Breast epithelium (tissue), 4 donors: ENCODE results near the gene METAP2. TPM values are rescaled to one million over a fixed set of nuclear protein-coding genes. Genes with fewer than 3 reads are reported as not detected.

Source experiments
- DNase-seq, 2 donors: peaks; one replicate each; pipeline ENCODE4 v3.0.0-alpha.2; 2019; ENCODE audit warnings: low spot score in 2 of 2
- H3K27ac ChIP-seq, 2 donors: fragments of 200-600 bp; sonication (generic) in 1 of 2; one replicate each; pipeline ENCODE4 v1.5.1; 2016 to 2019; ENCODE audit warnings: mild to moderate bottlenecking in 1 of 2
- H3K27me3 ChIP-seq, 2 donors: fragments of 200-600 bp; sonication (generic) in 1 of 2; one replicate each; pipeline versions ENCODE4 v1.5.1 to v1.6.0; 2017 to 2019; ENCODE audit warnings: control low read depth in 1 of 2, mild to moderate bottlenecking in 1 of 2
- H3K36me3 ChIP-seq: fragments of 200-600 bp; one replicate; pipeline ENCODE4 v1.5.1; 2019
- H3K4me1 ChIP-seq, 2 donors: fragments of 200-600 bp; sonication (generic); one replicate each; pipeline ENCODE4 v1.5.1; 2016 to 2019; ENCODE audit warnings: control low read depth in 1 of 2
- H3K4me3 ChIP-seq, 3 donors: fragments of 200-600 bp; sonication (generic); 1 replicate in 2 of 3; 2 replicates in 1 of 3; pipeline ENCODE4 v1.5.1; 2016 to 2019; ENCODE audit warnings: mild to moderate bottlenecking in 3 of 3, moderate library complexity in 2 of 3
- H3K9me3 ChIP-seq, 2 donors: fragments of 200-600 bp; sonication (generic) in 1 of 2; one replicate each; pipeline ENCODE4 v1.5.1; 2016 to 2019; ENCODE audit warnings: control low read depth in 1 of 2
- CTCF ChIP-seq, 3 donors: fragments of 450-650 bp; IDR thresholded peaks; one replicate each; pipeline ENCODE4 v1.5.1; 2016 to 2017; ENCODE audit warnings: antibody characterized with exemption in 3 of 3, mild to moderate bottlenecking in 3 of 3, moderate library complexity in 3 of 3
- POLR2A ChIP-seq: fragments of 450-650 bp; IDR thresholded peaks from one replicate; pipeline ENCODE4 v1.6.1; 2016; ENCODE audit warnings: antibody characterized with exemption, mild to moderate bottlenecking, moderate library complexity
- POLR2AphosphoS5 ChIP-seq, 3 donors: sonication (generic); formaldehyde crosslinking; IDR thresholded peaks; one replicate each; pipeline ENCODE4 v1.6.1; 2017; ENCODE audit warnings: antibody characterized with exemption in 3 of 3
- intact Hi-C: fragments of 100-400 bp; cut with DNase I; formaldehyde crosslinking; loops from one replicate; pipeline ENCODE4 v1.15.1; 2023; ENCODE audit warnings: low total_unique reads
- total RNA-seq, 3 donors: library from RNA; depleted of rRNA; stranded (reverse); fragments of >200 nt; gene quantifications; one replicate each; pipeline ENCODE4 v1.1.0, GENCODE V29; 2016

The METAP2 gene
- total RNA-seq, result 10 to 100 TPM; 58.7 to 67.8 (median 59.6) TPM

GRCh38 chr12:95473884-95474659 is at the start of gene METAP2:
Gene METAP2 (plus strand): TSS chr12:95474152. CDS start chr12:95474180, 28 bp downstream.
- H3K4me3 ChIP-seq, result peak within 1 kb of the TSS; percentile 70 to 96 (median 95)
- H3K9me3 ChIP-seq, result no peaks in the 10 kb centered on the region
- peak; percentile 95 to 96 for DNase-seq
- no peaks in the 10 kb centered on the region for H3K27me3 ChIP-seq
- no peak for TF ChIP-seq CTCF (IDR thresholded peaks at IDR 0.05)
- TF ChIP-seq POLR2AphosphoS5 (IDR thresholded peaks at IDR 0.05), result peak; percentile 92 to 94 (median 92)
- peak; percentile 82 for TF ChIP-seq POLR2A
- H3K4me1 ChIP-seq, result peaks cover 5 to 7% of the 10 kb centered on the region in 2 donors
- intact Hi-C loops, result no loop called here
- H3K27ac ChIP-seq, result peak within 1 kb of the TSS; percentile 95
- H3K36me3 ChIP-seq, result no peaks in the 10 kb centered on the region

GRCh38 chr12:95424271-95424994 is 49.5 kb upstream of the METAP2 start:
- Histone ChIP-seq H3K27me3 (no peaks in the 10 kb centered on the region), H3K36me3 (no peaks in the 10 kb centered on the region), H3K9me3 (no peaks in the 10 kb centered on the region), H3K4me3 (no peak overlapping the region), H3K4me1 (no peaks in the 10 kb centered on the region), H3K27ac (no peak overlapping the region)
- DNase-seq, result no peak
- TF ChIP-seq POLR2A, result no peak
- TF ChIP-seq POLR2AphosphoS5 (IDR thresholded peaks at IDR 0.05), result no peak
- intact Hi-C loops, result no loop called here

GRCh38 chr12:95429172-95429510 is 44.8 kb upstream of the METAP2 start:
- no peaks in the 10 kb centered on the region for H3K4me1 ChIP-seq
- intact Hi-C loops, result no loop called here
- peak in 1 of 2 donors; percentile 20 for DNase-seq
- no peaks in the 10 kb centered on the region for H3K9me3 ChIP-seq
- TF ChIP-seq CTCF (IDR thresholded peaks at IDR 0.05), result no peak
- no peak for TF ChIP-seq POLR2AphosphoS5 (IDR thresholded peaks at IDR 0.05)
- no peak for TF ChIP-seq POLR2A
- H3K36me3 ChIP-seq, result no peaks in the 10 kb centered on the region
- no peak overlapping the region for H3K27ac ChIP-seq
- no peak overlapping the region for H3K4me3 ChIP-seq
- H3K27me3 ChIP-seq, result no peaks in the 10 kb centered on the region

- Histone ChIP-seq H3K9me3 (no peaks in the 10 kb centered on the region), H3K36me3 (no peaks in the 10 kb centered on the region), H3K27ac (no peak overlapping the region), H3K4me3 (no peak overlapping the region), H3K4me1 (no peaks in the 10 kb centered on the region), H3K27me3 (no peaks in the 10 kb centered on the region)
- intact Hi-C loops, result no loop called here
- no peak for TF ChIP-seq CTCF (IDR thresholded peaks at IDR 0.05)
- no peak for TF ChIP-seq POLR2AphosphoS5 (IDR thresholded peaks at IDR 0.05)
- no peak for TF ChIP-seq POLR2A
- no peak for DNase-seq
Observed at GRCh38 chr12:95431120-95431519, 42.8 kb upstream of the METAP2 start.

- Histone ChIP-seq H3K27ac (no peak overlapping the region), H3K27me3 (no peaks in the 10 kb centered on the region), H3K4me1 (no peaks in the 10 kb centered on the region), H3K9me3 (no peaks in the 10 kb centered on the region), H3K4me3 (no peak overlapping the region), H3K36me3 (no peaks in the 10 kb centered on the region)
- intact Hi-C loops, result no loop called here
- TF ChIP-seq POLR2AphosphoS5 (IDR thresholded peaks at IDR 0.05), result no peak
- TF ChIP-seq POLR2A, result no peak
- TF ChIP-seq CTCF (IDR thresholded peaks at IDR 0.05), result no peak
- no peak for DNase-seq
Observed at GRCh38 chr12:95435355-95435754, 38.6 kb upstream of the METAP2 start.
